Jurkat, Clone E6-1 (cell line): ENCODE data around the gene CHI3L2.

Experiments
- DNase-seq: peaks from one replicate; pipeline ENCODE4 v3.0.0-alpha.2; 2011; ENCODE audit warnings: low read depth, low spot score
- H3K4me3 ChIP-seq: 2 replicates; pipeline ENCODE4 v1.5.1; 2011; ENCODE audit warnings: mild to moderate bottlenecking, low read length, control low read depth, moderate library complexity

CHI3L2 gene

GRCh38 chr1:111236806-111237205 is 9.3 kb downstream of the CHI3L2 start:
- DNase-seq: no peak
- H3K4me3 ChIP-seq: no peak overlapping the region

- no peak for DNase-seq
- H3K4me3 ChIP-seq: no peak overlapping the region
These were observed 10.7 kb downstream of the CHI3L2 start for GRCh38 chr1:111238056-111238795.

GRCh38 chr1:111241797-111242196 is 14.3 kb downstream of the CHI3L2 start:
- H3K4me3 ChIP-seq: no peak overlapping the region
- DNase-seq: no peak

- no peak for DNase-seq
- H3K4me3 ChIP-seq: no peak overlapping the region
These were observed 15.5 kb downstream of the CHI3L2 start for GRCh38 chr1:111242805-111243523.

GRCh38 chr1:111247125-111247838 is 19.8 kb downstream of the CHI3L2 start:
- no peak for DNase-seq
- no peak overlapping the region for H3K4me3 ChIP-seq

GRCh38 chr1:111249960-111250359 is 22.4 kb downstream of the CHI3L2 start:
- H3K4me3 ChIP-seq: no peak overlapping the region
- no peak for DNase-seq

GRCh38 chr1:111251570-111251969 is 24.1 kb downstream of the CHI3L2 start:
- no peak overlapping the region for H3K4me3 ChIP-seq
- peak; percentile 46 for DNase-seq

GRCh38 chr1:111252786-111253185 is 25.3 kb downstream of the CHI3L2 start:
- no peak overlapping the region for H3K4me3 ChIP-seq
- no peak for DNase-seq

GRCh38 chr1:111253876-111254275 is 26.4 kb downstream of the CHI3L2 start:
- H3K4me3 ChIP-seq: no peak overlapping the region
- no peak for DNase-seq

- H3K4me3 ChIP-seq: no peak overlapping the region
- DNase-seq: no peak
These were observed 29.6 kb downstream of the CHI3L2 start for GRCh38 chr1:111256988-111257658.

- H3K4me3 ChIP-seq: no peak overlapping the region
- DNase-seq: no peak
These were observed 40.4 kb downstream of the CHI3L2 start for GRCh38 chr1:111267801-111268508.

- no peak overlapping the region for H3K4me3 ChIP-seq
- no peak for DNase-seq
These were observed 42.4 kb downstream of the CHI3L2 start for GRCh38 chr1:111269825-111270406.

- no peak overlapping the region for H3K4me3 ChIP-seq
- DNase-seq: no peak
These were observed 43.4 kb downstream of the CHI3L2 start for GRCh38 chr1:111270771-111271463.

- DNase-seq: no peak
- H3K4me3 ChIP-seq: no peak overlapping the region
These were observed 43.9 kb downstream of the CHI3L2 start for GRCh38 chr1:111271464-111271801.

- DNase-seq: no peak
These were observed 44.6 kb downstream of the CHI3L2 start for GRCh38 chr1:111272081-111272480.

GRCh38 chr1:111274653-111275052 is 47.1 kb downstream of the CHI3L2 start:
- DNase-seq: no peak
- H3K4me3 ChIP-seq: no peak overlapping the region

More at GRCh38 chr1:111272081-111272480, 44.6 kb downstream of the CHI3L2 start:
- H3K4me3 ChIP-seq: no peak overlapping the region

- no peak for DNase-seq
- H3K4me3 ChIP-seq: no peak overlapping the region
These were observed 47.6 kb downstream of the CHI3L2 start for GRCh38 chr1:111275079-111275478.

GRCh38 chr1:111275780-111276433 is 48.4 kb downstream of the CHI3L2 start:
- no peak overlapping the region for H3K4me3 ChIP-seq
- no peak for DNase-seq
